OCI-LY1 (cell line): ENCODE data around the gene TMEM179.

Source experiments
- CTCF ChIP-seq: fragments of 200-600 bp; sonication (generic), shearing (Covaris generic); IDR thresholded peaks from 2 replicates; pipeline ENCODE4 v1.5.1; 2017; ENCODE audit warnings: mild to moderate bottlenecking, antibody characterized with exemption, low read length, moderate library complexity, mixed read lengths
- EZH2 ChIP-seq: fragments of 200-600 bp; sonication (generic), shearing (Covaris generic); IDR thresholded peaks from 2 replicates; pipeline ENCODE4 v1.8.0; 2017; ENCODE audit warnings: borderline replicate concordance, mixed run types, mild to moderate bottlenecking, antibody characterized with exemption, low read length, moderate library complexity, mixed read lengths

- TF ChIP-seq CTCF (no peak), EZH2 (no peak)
Measured at GRCh38 chr14:104586832-104587620, 17.5 kb downstream of the TMEM179 start.
